ENCODE data around the gene MAP1LC3B2.

MAP1LC3B2 gene

DNA sequence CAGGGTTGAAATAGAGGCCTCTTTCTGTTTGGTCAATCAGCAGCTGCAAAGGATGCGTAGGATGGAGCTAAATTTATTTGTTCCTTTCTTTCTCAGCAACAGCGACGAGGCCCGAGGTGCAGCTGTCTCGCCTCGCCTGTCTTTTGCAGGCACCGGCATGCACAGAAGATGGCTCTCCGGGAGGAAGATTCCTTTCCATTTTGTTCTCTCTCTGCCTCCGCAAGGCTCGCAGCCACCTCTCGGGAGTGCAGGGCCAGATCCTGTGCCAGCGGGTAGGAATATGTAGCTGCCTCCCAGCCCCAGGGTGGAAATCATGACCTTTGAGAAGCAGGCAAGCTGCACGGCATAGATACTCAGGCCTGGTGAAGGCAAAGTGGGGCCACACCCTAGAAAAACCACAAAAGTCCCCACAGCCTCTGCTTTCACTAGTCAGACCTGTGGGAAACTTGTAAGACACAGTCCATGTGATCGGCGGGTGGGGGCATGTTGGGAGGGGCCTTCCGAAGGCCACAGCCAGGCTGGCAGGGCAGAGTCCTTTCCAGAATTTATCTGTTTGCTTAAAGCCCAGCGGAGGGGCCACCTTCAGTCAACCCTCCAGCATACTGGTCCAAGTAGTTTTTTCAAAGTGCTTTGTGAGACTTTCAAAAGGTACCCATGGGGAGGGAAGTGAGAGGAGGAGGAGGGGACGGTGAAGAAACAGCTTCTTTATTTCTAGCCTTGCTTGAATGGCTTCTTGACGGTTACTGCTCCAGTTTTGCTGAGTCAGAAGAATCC, at the start of gene MAP1LC3B2:
Gene MAP1LC3B2 (plus strand): TSS at position 220 of the 774 bp plus-strand sequence. CDS start 16,562 bp downstream, outside the sequence.
- peak; percentile 79 for DNase-seq

DNA sequence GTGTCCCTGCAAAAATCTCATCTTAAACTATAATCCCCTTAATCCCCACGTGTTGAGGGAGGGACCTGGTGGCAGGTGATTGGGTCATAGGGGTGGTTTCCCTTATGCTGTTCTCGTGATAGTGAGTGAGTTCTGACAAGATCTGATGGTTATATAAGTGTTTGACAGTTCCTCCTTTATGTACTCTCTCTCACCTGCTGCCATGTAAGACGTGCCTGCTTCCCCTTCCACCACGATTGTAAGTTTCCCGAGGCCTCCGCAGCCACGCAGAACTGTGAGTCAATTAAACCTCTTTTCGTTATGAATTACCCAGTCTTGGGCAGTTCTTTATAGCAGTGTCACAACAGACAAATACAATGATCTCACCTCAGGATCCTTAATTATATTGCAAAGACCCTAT, 45.2 kb upstream of the MAP1LC3B2 start:
- no peak for DNase-seq

GRCh38 chr12:116515684-116516083, 43.5 kb upstream of the MAP1LC3B2 start:
- DNase-seq = no peak

- no peak for DNase-seq
Measured at GRCh38 chr12:116516657-116517056, 42.5 kb upstream of the MAP1LC3B2 start.

- no peak for DNase-seq
Measured at GRCh38 chr12:116517431-116518045, 41.6 kb upstream of the MAP1LC3B2 start.

GRCh38 chr12:116520225-116520760, 38.9 kb upstream of the MAP1LC3B2 start:
- DNase-seq = no peak

DNA sequence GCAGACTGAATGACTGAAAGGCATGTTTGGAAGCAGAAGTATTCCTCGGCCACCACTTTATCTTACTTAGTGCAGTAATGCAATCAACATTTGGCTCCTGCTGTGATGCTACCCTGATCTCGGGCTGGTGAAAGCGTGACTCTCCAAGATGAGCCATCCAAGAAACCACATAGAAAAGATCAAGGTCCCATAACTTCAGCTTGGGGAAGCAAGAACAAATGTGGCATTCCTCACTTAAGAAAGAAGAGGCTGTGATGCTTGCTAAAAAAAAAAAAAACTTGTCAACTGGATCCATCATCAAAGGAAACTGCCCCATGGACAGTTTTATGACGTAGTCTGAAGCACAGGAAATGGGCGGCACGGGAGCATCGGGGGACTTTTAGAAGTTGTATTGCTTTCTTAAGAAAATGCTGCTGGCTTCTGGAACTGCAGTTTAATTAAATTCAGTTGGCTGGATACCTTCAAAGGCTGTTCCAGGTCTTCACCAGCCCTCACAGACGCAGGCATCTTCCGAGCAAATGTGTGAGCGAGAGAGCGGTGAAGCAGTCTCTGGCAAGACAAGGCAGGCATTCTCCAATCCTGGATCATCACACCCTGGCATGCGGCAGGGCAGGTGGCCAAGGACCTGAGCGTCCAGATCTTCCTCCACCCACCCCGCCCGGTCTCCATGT, 38.2 kb upstream of the MAP1LC3B2 start:
- DNase-seq = peak; percentile 13

- DNase-seq = no peak
Measured at GRCh38 chr12:116524311-116524710, 34.9 kb upstream of the MAP1LC3B2 start.

DNA sequence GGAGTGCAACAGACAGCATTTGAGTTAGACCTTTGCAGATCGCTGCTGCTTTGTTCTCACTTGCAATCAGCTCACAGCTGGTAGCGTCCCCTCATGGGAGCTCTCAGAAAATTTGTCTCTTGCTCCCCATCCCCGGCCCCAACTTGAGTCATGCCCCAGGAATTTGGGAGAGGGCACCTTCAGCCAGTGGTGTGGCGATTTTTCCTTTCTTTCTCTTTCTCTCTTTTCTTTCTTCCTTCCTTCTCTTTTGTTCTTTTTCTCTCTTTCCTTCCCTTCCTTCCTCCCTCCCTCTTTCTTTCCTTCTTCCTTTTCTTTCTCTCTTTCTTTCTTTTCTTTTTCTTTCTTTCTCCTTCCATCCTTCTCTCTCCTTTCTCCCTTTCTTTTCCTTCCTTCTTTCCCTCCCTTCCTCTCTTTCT, 34.2 kb upstream of the MAP1LC3B2 start:
- DNase-seq = no peak

DNA sequence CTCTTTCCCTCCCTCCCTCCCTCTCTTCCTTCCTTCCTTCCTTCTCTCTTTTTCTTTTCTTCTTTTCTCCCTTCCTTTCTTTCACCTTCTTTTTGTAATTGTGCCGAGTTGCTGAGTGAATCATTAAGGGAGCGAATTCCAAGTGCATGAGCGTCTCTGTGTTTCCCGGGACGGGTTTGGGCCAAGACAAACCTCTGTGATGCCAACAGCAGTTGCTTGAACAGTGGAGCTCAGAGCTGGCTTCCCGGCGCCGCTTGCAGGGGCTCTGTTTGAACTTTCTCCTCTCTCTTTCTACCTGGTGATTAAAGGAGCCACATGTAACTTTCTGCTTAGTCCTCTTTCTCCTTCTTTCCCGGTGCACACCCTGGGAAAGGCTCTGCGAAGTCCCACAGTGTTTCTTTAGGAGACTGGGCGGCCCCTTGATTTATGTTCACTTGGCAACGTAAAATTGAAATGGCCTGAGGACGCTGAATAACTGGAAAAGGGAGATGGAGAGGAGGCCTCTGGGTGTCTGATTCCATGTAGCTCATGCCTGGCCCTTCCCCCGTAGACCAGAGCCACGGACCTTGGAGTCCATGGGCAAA, 33.7 kb upstream of the MAP1LC3B2 start:
- DNase-seq = no peak

DNA sequence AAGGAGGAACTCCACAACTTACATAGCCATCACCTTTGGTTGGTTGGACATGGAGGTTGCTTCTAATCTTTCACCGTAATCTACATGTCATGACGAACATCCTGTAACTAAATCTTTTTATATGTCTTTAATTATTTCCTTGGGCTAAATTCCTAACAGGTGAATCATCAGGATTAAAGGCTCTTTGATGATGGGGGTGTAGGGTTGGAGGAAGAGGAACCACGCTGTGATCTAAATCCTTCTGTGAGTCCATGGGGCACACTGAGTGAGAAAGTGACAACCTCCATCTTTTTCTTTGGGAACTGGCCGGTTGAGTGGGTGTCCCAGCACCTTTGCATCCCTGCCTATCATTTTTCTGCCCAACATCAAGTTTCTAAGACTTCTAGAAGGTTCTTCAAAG, 31.1 kb upstream of the MAP1LC3B2 start:
- no peak for DNase-seq

DNA sequence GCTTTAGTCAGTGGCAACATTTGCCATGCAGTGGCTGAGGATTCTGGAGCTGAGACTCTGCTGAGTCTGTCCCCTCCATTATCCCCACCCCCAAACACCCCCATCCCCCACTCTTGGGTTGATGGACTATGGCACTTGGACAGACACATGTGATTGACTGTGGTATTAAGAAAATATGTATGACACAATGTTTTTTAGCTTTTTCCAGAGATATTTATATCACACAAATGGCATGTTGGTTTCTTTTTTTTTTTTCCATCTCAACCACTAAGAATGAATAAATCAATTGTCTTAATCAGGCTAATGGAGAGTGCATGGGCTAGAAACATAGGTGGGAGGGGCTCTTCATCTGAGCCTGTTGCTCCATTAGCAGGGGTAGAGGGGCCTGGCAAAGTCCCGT, 30.7 kb upstream of the MAP1LC3B2 start:
- DNase-seq = no peak

DNA sequence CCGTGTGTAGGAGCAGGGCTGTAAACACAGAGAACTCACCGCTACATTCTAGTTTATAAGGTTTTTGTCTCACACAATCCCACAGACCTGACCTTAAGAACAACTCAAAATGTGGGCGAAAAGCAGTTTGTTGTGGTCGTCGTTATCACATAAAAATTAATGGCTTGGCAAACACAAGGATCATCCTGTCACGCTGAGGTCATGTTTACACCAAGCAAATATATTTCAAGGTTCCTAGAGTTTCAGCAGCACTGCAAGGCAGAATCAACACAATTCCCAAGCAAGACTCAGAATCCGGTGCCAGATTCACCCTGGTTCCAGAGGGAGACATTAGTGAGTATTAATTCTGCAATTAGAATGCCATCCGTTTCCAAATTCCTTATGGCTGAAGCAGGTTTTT, 30.1 kb upstream of the MAP1LC3B2 start:
- no peak for DNase-seq

GRCh38 chr12:116529686-116530085, 29.5 kb upstream of the MAP1LC3B2 start:
- no peak for DNase-seq

- no peak for DNase-seq
Measured at GRCh38 chr12:116532428-116532827, 26.8 kb upstream of the MAP1LC3B2 start.

- no peak for DNase-seq
Measured at GRCh38 chr12:116532986-116533342, 26.2 kb upstream of the MAP1LC3B2 start.

- DNase-seq = peak; percentile 85
Measured at GRCh38 chr12:116533343-116534251, 25.6 kb upstream of the MAP1LC3B2 start.

GRCh38 chr12:116534311-116535121, 24.7 kb upstream of the MAP1LC3B2 start:
- DNase-seq = no peak

- no peak for DNase-seq
Measured at GRCh38 chr12:116535241-116535640, 23.9 kb upstream of the MAP1LC3B2 start.

DNA sequence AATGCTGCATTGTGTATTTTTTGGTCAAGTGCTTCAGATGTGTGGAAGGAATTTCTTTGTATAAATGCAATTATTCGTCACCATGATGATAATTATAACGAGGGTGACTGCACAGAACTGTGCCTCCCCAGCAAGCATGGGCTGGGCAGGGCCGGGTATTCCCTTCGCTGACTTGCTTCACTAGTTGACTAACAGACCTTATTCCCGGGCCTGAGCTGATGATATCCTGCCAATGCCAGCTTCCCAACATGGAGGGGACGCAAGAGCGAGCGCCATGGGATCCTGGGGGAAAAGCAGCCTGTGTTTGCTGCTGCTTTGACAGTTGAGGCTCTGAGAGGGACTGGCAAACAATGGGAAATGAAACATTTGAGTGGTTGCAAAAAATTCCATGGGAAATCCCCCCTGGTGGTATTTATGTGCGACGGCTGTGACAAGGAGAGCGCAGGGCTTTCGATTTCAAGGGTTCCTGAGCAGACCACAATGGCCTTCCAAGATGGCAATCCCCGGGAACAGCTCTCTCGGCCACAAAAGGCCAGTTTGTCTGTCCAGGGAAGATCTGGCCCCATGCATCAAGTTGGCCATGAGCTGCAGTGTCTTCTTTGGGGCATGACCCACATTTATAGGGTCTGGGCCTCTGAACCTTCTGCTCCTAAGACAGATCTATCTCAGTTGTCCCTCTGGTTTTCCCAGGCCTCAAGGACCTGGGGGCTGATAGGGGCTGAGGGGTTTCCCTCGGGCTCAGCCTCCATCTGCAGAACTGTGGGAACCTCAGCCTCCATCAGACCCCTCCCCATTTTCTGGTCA, 21.9 kb upstream of the MAP1LC3B2 start:
- no peak for DNase-seq

Measured in activated CD4-positive, alpha-beta T cell treated with anti-CD3 and anti-CD28 coated beads for 48 hours (primary cell).